B cell (primary cell): ENCODE results near the gene ODAD4.

Experiments used
- EZH2 ChIP-seq: IDR thresholded peaks from 2 replicates; pipeline ENCODE4 v1.6.1; 2012; ENCODE audit warnings: borderline replicate concordance, low read depth, mild to moderate bottlenecking, moderate library complexity, low read length; ENCODE audit not compliant: insufficient read depth, poor library complexity, severe bottlenecking
- TF ChIP-seq, protein P1 (sequence below): fragments of 200-600 bp; IDR thresholded peaks from one replicate; pipeline ENCODE4 v1.8.0; 2022; ENCODE audit warnings: antibody characterized with exemption, mild to moderate bottlenecking

DNA sequence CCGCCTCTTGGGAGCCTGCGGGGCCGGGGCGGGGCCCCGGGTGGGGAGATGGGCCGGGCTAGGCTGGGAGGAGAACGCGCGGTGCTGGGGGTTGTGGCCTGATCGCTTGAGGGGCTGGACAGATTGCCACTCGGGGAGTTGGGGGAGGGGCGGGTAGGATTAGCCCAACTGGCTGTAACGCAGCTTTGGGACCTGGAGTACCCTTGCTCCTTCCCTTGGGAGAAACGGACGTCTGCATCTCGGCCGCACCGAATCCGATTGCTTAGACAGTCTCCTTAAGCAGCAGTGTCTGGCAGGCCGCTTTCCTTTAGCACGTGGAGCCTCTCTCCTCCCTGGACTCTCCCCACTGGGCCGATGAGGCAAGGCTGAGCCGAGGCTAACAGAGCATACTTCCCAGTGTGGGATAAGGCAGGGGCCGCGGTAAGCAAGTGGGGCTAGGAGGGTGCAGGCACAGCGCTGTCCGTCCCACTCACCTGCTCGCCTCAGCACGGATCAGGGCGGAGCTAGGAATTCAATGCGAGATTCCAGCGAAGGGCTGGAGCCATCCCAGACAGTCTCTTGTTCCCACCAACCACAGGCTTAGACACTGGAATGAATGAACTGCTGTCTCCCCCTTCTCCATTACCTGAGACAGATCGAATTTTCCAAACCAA lies 11.1 kb upstream of the ODAD4 start:
- TF ChIP-seq, protein P1, sequence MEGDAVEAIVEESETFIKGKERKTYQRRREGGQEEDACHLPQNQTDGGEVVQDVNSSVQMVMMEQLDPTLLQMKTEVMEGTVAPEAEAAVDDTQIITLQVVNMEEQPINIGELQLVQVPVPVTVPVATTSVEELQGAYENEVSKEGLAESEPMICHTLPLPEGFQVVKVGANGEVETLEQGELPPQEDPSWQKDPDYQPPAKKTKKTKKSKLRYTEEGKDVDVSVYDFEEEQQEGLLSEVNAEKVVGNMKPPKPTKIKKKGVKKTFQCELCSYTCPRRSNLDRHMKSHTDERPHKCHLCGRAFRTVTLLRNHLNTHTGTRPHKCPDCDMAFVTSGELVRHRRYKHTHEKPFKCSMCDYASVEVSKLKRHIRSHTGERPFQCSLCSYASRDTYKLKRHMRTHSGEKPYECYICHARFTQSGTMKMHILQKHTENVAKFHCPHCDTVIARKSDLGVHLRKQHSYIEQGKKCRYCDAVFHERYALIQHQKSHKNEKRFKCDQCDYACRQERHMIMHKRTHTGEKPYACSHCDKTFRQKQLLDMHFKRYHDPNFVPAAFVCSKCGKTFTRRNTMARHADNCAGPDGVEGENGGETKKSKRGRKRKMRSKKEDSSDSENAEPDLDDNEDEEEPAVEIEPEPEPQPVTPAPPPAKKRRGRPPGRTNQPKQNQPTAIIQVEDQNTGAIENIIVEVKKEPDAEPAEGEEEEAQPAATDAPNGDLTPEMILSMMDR: no peak
- TF ChIP-seq EZH2: no peak
